Measurements from ENCODE around the gene USP44. TPM values are rescaled to one million over a fixed set of nuclear protein-coding genes. Genes with fewer than 3 reads are reported as not detected.

USP44 gene
- polyA plus RNA-seq, 1 of the 3 experiments (the other 2 are of a cell fraction): 0.07 TPM

- Histone ChIP-seq H4K20me1 (ENCODE audit: insufficient read depth) (no peaks in the 10 kb centered on the region), H3K4me2 (no peak overlapping the region), H3K79me2 (ENCODE audit: insufficient read depth) (no peaks in the 10 kb centered on the region), H2AFZ (ENCODE audit: low read depth) (no peak overlapping the region), H3K27ac (ENCODE audit: low read depth in 2 of 2, low read length in 1 of 2) (no peak overlapping the region; a peak in 1 of 4 replicates), H3F3A (replicated peaks; ENCODE audit: insufficient read depth) (peaks cover 7% of the 10 kb centered on the region), H3K9me3 (no peaks in the 10 kb centered on the region), H3K4me1 (ENCODE audit: control insufficient read depth in 1 of 2, insufficient read depth in 2 of 2, low read depth in 1 of 2, low read length in 1 of 2) (no peaks in the 10 kb centered on the region; a peak in 1 of 4 replicates), H3K9me2 (no peaks in the 10 kb centered on the region), H3K36me3 (replicated peaks in 1 of 2; ENCODE audit: control insufficient read depth in 1 of 2, insufficient read depth in 2 of 2, low read length in 1 of 2) (no peaks in the 10 kb centered on the region), H3K9ac (no peak overlapping the region), H3K4me3 (ENCODE audit: low read depth in 2 of 2, low read length in 1 of 2) (no peak overlapping the region), H3K27me3 (ENCODE audit: insufficient read depth) (0 out of 2 replicates have a peak, but pooled peaks cover 5% of the 10 kb centered on the region)
- CTCF ChIA-PET: no interaction called here
- POLR2A ChIA-PET: no interaction called here
- TF ChIP-seq RCOR1 (IDR thresholded peaks at IDR 0.05; ENCODE audit: low read length): no peak
- no peak for TF ChIP-seq GATA2 (CRISPR knock-in tag; IDR thresholded peaks at IDR 0.05)
- no peak for DNase-seq
- 81% methylated on average over 9 of the region's 9 CpGs for WGBS (ENCODE audit: low lambda C conversion rate)
Observed at GRCh38 chr12:95546491-95546813, 4.8 kb downstream of the USP44 start.

GRCh38 chr12:95545731-95546490 lies 5.4 kb downstream of the USP44 start:
- WGBS (ENCODE audit: low lambda C conversion rate): 87% methylated on average over 8 of the region's 8 CpGs
- Histone ChIP-seq H3K9ac (no peak overlapping the region), H3K27ac (ENCODE audit: low read depth in 2 of 2, low read length in 1 of 2) (no peak overlapping the region; a peak in 1 of 4 replicates), H3K79me2 (ENCODE audit: insufficient read depth) (no peaks in the 10 kb centered on the region), H3K4me2 (no peak overlapping the region), H3F3A (replicated peaks; ENCODE audit: insufficient read depth) (peaks cover 7% of the 10 kb centered on the region), H2AFZ (ENCODE audit: low read depth) (no peak overlapping the region), H3K4me1 (ENCODE audit: control insufficient read depth in 1 of 2, insufficient read depth in 2 of 2, low read depth in 1 of 2, low read length in 1 of 2) (no peaks in the 10 kb centered on the region; a peak in 1 of 4 replicates), H3K36me3 (replicated peaks in 1 of 2; ENCODE audit: control insufficient read depth in 1 of 2, insufficient read depth in 2 of 2, low read length in 1 of 2) (no peaks in the 10 kb centered on the region), H3K4me3 (ENCODE audit: low read depth in 2 of 2, low read length in 1 of 2) (no peak overlapping the region), H3K27me3 (ENCODE audit: insufficient read depth) (0 out of 2 replicates have a peak, but pooled peaks cover under 1% of the 10 kb centered on the region), H3K9me2 (no peaks in the 10 kb centered on the region), H3K9me3 (no peaks in the 10 kb centered on the region), H4K20me1 (ENCODE audit: insufficient read depth) (no peaks in the 10 kb centered on the region)
- DNase-seq: peak; percentile 18
- POLR2A ChIA-PET: no interaction called here
- CTCF ChIA-PET: no interaction called here
- no peak for TF ChIP-seq NRF1 (IDR thresholded peaks at IDR 0.05; ENCODE audit: low read depth, low read length)
- TF ChIP-seq GATA2 (CRISPR knock-in tag; IDR thresholded peaks at IDR 0.05): no peak
- TF ChIP-seq REST (IDR thresholded peaks at IDR 0.05; ENCODE audit: low read depth, low read length): no peak
- no peak for TF ChIP-seq RXRA (IDR thresholded peaks at IDR 0.05; ENCODE audit: borderline replicate concordance, low read depth)

- Histone ChIP-seq H3K27ac (ENCODE audit: low read depth in 2 of 2, low read length in 1 of 2) (no peak overlapping the region; a peak in 1 of 4 replicates), H3K4me1 (ENCODE audit: control insufficient read depth in 1 of 2, insufficient read depth in 2 of 2, low read depth in 1 of 2, low read length in 1 of 2) (no peaks in the 10 kb centered on the region; a peak in 1 of 4 replicates), H3K27me3 (ENCODE audit: insufficient read depth) (no peaks in the 10 kb centered on the region), H4K20me1 (ENCODE audit: insufficient read depth) (no peaks in the 10 kb centered on the region), H3K36me3 (replicated peaks in 1 of 2; ENCODE audit: control insufficient read depth in 1 of 2, insufficient read depth in 2 of 2, low read length in 1 of 2) (no peaks in the 10 kb centered on the region), H3K9ac (no peak overlapping the region), H3K4me3 (ENCODE audit: low read depth in 2 of 2, low read length in 1 of 2) (no peak overlapping the region), H3K4me2 (no peak overlapping the region), H3F3A (replicated peaks; ENCODE audit: insufficient read depth) (peaks cover 7% of the 10 kb centered on the region), H3K9me3 (no peaks in the 10 kb centered on the region), H3K79me2 (ENCODE audit: insufficient read depth) (no peaks in the 10 kb centered on the region), H3K9me2 (no peaks in the 10 kb centered on the region), H2AFZ (ENCODE audit: low read depth) (no peak overlapping the region)
- no peak for DNase-seq
- POLR2A ChIA-PET: no interaction called here
- WGBS (ENCODE audit: low lambda C conversion rate): 86% methylated on average over 4 of the region's 4 CpGs
- no peak for TF ChIP-seq ZBTB33 (IDR thresholded peaks at IDR 0.05; ENCODE audit: borderline replicate concordance, low read depth)
- CTCF ChIA-PET: interaction anchor here (1.3 kb wide), 1 partner anchor 11 kb away, joined by 14 read pairs; no protein-coding TSS in a partner anchor
Observed at GRCh38 chr12:95545303-95545702, 6.0 kb downstream of the USP44 start.
